ENCODE data around the gene STOML2.
"Not testable (repeated sequence)": the region's sequence is repeated elsewhere in the genome, so short reads cannot be mapped to it uniquely, and the experiment has no call there.

STOML2 gene

GRCh38 chr9:35102769-35103659, at the start of gene STOML2:
STOML2 (minus strand) TSS chr9:35103131; CDS start chr9:35103094, 37 bp downstream.
- Histone ChIP-seq H3K27ac (ENCODE audit: low read depth in 2 of 2, low read length in 2 of 2) (peak within 1 kb of the TSS; percentile 79 to 80), H3K4me1 (ENCODE audit: control insufficient read depth in 2 of 2, insufficient read depth in 2 of 2, low read length in 2 of 2) (peaks cover 14 to 17% of the 10 kb centered on the region in 2 donors), H3K27me3 (ENCODE audit: control insufficient read depth in 2 of 2, insufficient read depth in 2 of 2, low read length in 2 of 2) (no peaks in the 10 kb centered on the region), H3K9me3 (ENCODE audit: control insufficient read depth in 2 of 2, low read length in 2 of 2) (no peaks in the 10 kb centered on the region), H3K9ac (ENCODE audit: low read depth in 1 of 2, low read length in 2 of 2) (peak within 1 kb of the TSS; percentile 91 to 98), H3K36me3 (ENCODE audit: control insufficient read depth in 2 of 2, insufficient read depth in 2 of 2, low read length in 2 of 2) (peaks cover 36 to 53% of the 10 kb centered on the region in 2 donors), H3K4me3 (ENCODE audit: low read length in 2 of 2) (peak within 1 kb of the TSS; percentile 88 to 98)

GRCh38 chr9:35147941-35148563, 45.1 kb upstream of the STOML2 start:
- not testable (repeated sequence) for H3K4me3 ChIP-seq (ENCODE audit: low read length in 2 of 2); H3K27ac ChIP-seq (ENCODE audit: low read depth in 2 of 2, low read length in 2 of 2); H3K9ac ChIP-seq (ENCODE audit: low read depth in 1 of 2, low read length in 2 of 2); H3K27me3 ChIP-seq (ENCODE audit: control insufficient read depth in 2 of 2, insufficient read depth in 2 of 2, low read length in 2 of 2); H3K4me1 ChIP-seq (ENCODE audit: control insufficient read depth in 2 of 2, insufficient read depth in 2 of 2, low read length in 2 of 2); H3K36me3 ChIP-seq (ENCODE audit: control insufficient read depth in 2 of 2, insufficient read depth in 2 of 2, low read length in 2 of 2)
- peaks cover 3 to 10% of the 10 kb centered on the region in 2 donors for H3K9me3 ChIP-seq (ENCODE audit: control insufficient read depth in 2 of 2, low read length in 2 of 2)

GRCh38 chr9:35142037-35142436, 39.1 kb upstream of the STOML2 start:
- Histone ChIP-seq H3K9ac (ENCODE audit: low read depth in 1 of 2, low read length in 2 of 2) (no peak overlapping the region), H3K36me3 (ENCODE audit: control insufficient read depth in 2 of 2, insufficient read depth in 2 of 2, low read length in 2 of 2) (no peaks in the 10 kb centered on the region), H3K27me3 (ENCODE audit: control insufficient read depth in 2 of 2, insufficient read depth in 2 of 2, low read length in 2 of 2) (no peaks in the 10 kb centered on the region), H3K27ac (ENCODE audit: low read depth in 2 of 2, low read length in 2 of 2) (no peak overlapping the region), H3K4me1 (ENCODE audit: control insufficient read depth in 2 of 2, insufficient read depth in 2 of 2, low read length in 2 of 2) (no peaks in the 10 kb centered on the region), H3K9me3 (ENCODE audit: control insufficient read depth in 2 of 2, low read length in 2 of 2) (peaks cover 5 to 12% of the 10 kb centered on the region in 2 donors), H3K4me3 (ENCODE audit: low read length in 2 of 2) (no peak overlapping the region)

- H3K27me3 ChIP-seq (ENCODE audit: control insufficient read depth in 2 of 2, insufficient read depth in 2 of 2, low read length in 2 of 2) = no peaks in the 10 kb centered on the region
- H3K9me3 ChIP-seq (ENCODE audit: control insufficient read depth in 2 of 2, low read length in 2 of 2) = peaks cover 5 to 12% of the 10 kb centered on the region in 2 donors
- no peaks in the 10 kb centered on the region for H3K36me3 ChIP-seq (ENCODE audit: control insufficient read depth in 2 of 2, insufficient read depth in 2 of 2, low read length in 2 of 2)
- H3K9ac ChIP-seq (ENCODE audit: low read depth in 1 of 2, low read length in 2 of 2) = no peak overlapping the region
- no peak overlapping the region for H3K4me3 ChIP-seq (ENCODE audit: low read length in 2 of 2)
- H3K27ac ChIP-seq (ENCODE audit: low read depth in 2 of 2, low read length in 2 of 2) = no peak overlapping the region
- no peaks in the 10 kb centered on the region for H3K4me1 ChIP-seq (ENCODE audit: control insufficient read depth in 2 of 2, insufficient read depth in 2 of 2, low read length in 2 of 2)
These were observed 37.2 kb upstream of the STOML2 start for GRCh38 chr9:35140093-35140492.

GRCh38 chr9:35136866-35137265, 33.9 kb upstream of the STOML2 start:
- no peak overlapping the region for H3K27ac ChIP-seq (ENCODE audit: low read depth in 2 of 2, low read length in 2 of 2)
- peaks cover 2 to 3% of the 10 kb centered on the region in 2 donors for H3K9me3 ChIP-seq (ENCODE audit: control insufficient read depth in 2 of 2, low read length in 2 of 2)
- H3K27me3 ChIP-seq (ENCODE audit: control insufficient read depth in 2 of 2, insufficient read depth in 2 of 2, low read length in 2 of 2) = no peaks in the 10 kb centered on the region
- H3K4me3 ChIP-seq (ENCODE audit: low read length in 2 of 2) = no peak overlapping the region
- no peak overlapping the region for H3K9ac ChIP-seq (ENCODE audit: low read depth in 1 of 2, low read length in 2 of 2)
- no peaks in the 10 kb centered on the region for H3K36me3 ChIP-seq (ENCODE audit: control insufficient read depth in 2 of 2, insufficient read depth in 2 of 2, low read length in 2 of 2)
- H3K4me1 ChIP-seq (ENCODE audit: control insufficient read depth in 2 of 2, insufficient read depth in 2 of 2, low read length in 2 of 2) = no peaks in the 10 kb centered on the region

GRCh38 chr9:35135988-35136387, 33.1 kb upstream of the STOML2 start:
- Histone ChIP-seq H3K9me3 (ENCODE audit: control insufficient read depth in 2 of 2, low read length in 2 of 2) (no peaks in the 10 kb centered on the region), H3K36me3 (ENCODE audit: control insufficient read depth in 2 of 2, insufficient read depth in 2 of 2, low read length in 2 of 2) (no peaks in the 10 kb centered on the region), H3K4me3 (ENCODE audit: low read length in 2 of 2) (no peak overlapping the region), H3K27ac (ENCODE audit: low read depth in 2 of 2, low read length in 2 of 2) (no peak overlapping the region), H3K9ac (ENCODE audit: low read depth in 1 of 2, low read length in 2 of 2) (no peak overlapping the region), H3K27me3 (ENCODE audit: control insufficient read depth in 2 of 2, insufficient read depth in 2 of 2, low read length in 2 of 2) (no peaks in the 10 kb centered on the region), H3K4me1 (ENCODE audit: control insufficient read depth in 2 of 2, insufficient read depth in 2 of 2, low read length in 2 of 2) (no peaks in the 10 kb centered on the region)

GRCh38 chr9:35134920-35135319, 32.0 kb upstream of the STOML2 start:
- H3K9me3 ChIP-seq (ENCODE audit: control insufficient read depth in 2 of 2, low read length in 2 of 2) = no peaks in the 10 kb centered on the region
- H3K27ac ChIP-seq (ENCODE audit: low read depth in 2 of 2, low read length in 2 of 2) = no peak overlapping the region
- no peaks in the 10 kb centered on the region for H3K36me3 ChIP-seq (ENCODE audit: control insufficient read depth in 2 of 2, insufficient read depth in 2 of 2, low read length in 2 of 2)
- no peak overlapping the region for H3K4me3 ChIP-seq (ENCODE audit: low read length in 2 of 2)
- no peaks in the 10 kb centered on the region for H3K27me3 ChIP-seq (ENCODE audit: control insufficient read depth in 2 of 2, insufficient read depth in 2 of 2, low read length in 2 of 2)
- H3K9ac ChIP-seq (ENCODE audit: low read depth in 1 of 2, low read length in 2 of 2) = no peak overlapping the region
- H3K4me1 ChIP-seq (ENCODE audit: control insufficient read depth in 2 of 2, insufficient read depth in 2 of 2, low read length in 2 of 2) = no peaks in the 10 kb centered on the region

GRCh38 chr9:35116898-35117551, 14.1 kb upstream of the STOML2 start:
- H3K27me3 ChIP-seq (ENCODE audit: control insufficient read depth in 2 of 2, insufficient read depth in 2 of 2, low read length in 2 of 2) = no peaks in the 10 kb centered on the region
- peak overlapping the region; percentile 70 to 86 for H3K9ac ChIP-seq (ENCODE audit: low read depth in 1 of 2, low read length in 2 of 2)
- H3K36me3 ChIP-seq (ENCODE audit: control insufficient read depth in 2 of 2, insufficient read depth in 2 of 2, low read length in 2 of 2) = no peaks in the 10 kb centered on the region
- H3K9me3 ChIP-seq (ENCODE audit: control insufficient read depth in 2 of 2, low read length in 2 of 2) = no peaks in the 10 kb centered on the region
- H3K4me1 ChIP-seq (ENCODE audit: control insufficient read depth in 2 of 2, insufficient read depth in 2 of 2, low read length in 2 of 2) = peaks cover 34 to 37% of the 10 kb centered on the region in 2 donors
- peak overlapping the region; percentile 96 for H3K27ac ChIP-seq (ENCODE audit: low read depth in 2 of 2, low read length in 2 of 2)
- peak overlapping the region; percentile 85 to 99 for H3K4me3 ChIP-seq (ENCODE audit: low read length in 2 of 2)

- Histone ChIP-seq H3K27ac (ENCODE audit: low read depth in 2 of 2, low read length in 2 of 2) (peak overlapping the region; percentile 96), H3K9me3 (ENCODE audit: control insufficient read depth in 2 of 2, low read length in 2 of 2) (no peaks in the 10 kb centered on the region), H3K4me3 (ENCODE audit: low read length in 2 of 2) (peak overlapping the region; percentile 85 to 99), H3K4me1 (ENCODE audit: control insufficient read depth in 2 of 2, insufficient read depth in 2 of 2, low read length in 2 of 2) (peaks cover 39 to 41% of the 10 kb centered on the region in 2 donors), H3K9ac (ENCODE audit: low read depth in 1 of 2, low read length in 2 of 2) (peak overlapping the region; percentile 70 to 86), H3K36me3 (ENCODE audit: control insufficient read depth in 2 of 2, insufficient read depth in 2 of 2, low read length in 2 of 2) (no peaks in the 10 kb centered on the region), H3K27me3 (ENCODE audit: control insufficient read depth in 2 of 2, insufficient read depth in 2 of 2, low read length in 2 of 2) (no peaks in the 10 kb centered on the region)
These were observed 13.6 kb upstream of the STOML2 start for GRCh38 chr9:35116539-35116897.
